Measurements from ENCODE around the gene RAB36. TPM values are rescaled to one million over a fixed set of nuclear protein-coding genes. Genes with fewer than 3 reads are reported as not detected.
A peak's percentile ranks its signal among the peaks of the same experiment; 100 is the strongest.

The RAB36 gene
- total RNA-seq, 3 donors from 2014 or later, result 1.0 to 6.4 (median 1.2) TPM

DNA sequence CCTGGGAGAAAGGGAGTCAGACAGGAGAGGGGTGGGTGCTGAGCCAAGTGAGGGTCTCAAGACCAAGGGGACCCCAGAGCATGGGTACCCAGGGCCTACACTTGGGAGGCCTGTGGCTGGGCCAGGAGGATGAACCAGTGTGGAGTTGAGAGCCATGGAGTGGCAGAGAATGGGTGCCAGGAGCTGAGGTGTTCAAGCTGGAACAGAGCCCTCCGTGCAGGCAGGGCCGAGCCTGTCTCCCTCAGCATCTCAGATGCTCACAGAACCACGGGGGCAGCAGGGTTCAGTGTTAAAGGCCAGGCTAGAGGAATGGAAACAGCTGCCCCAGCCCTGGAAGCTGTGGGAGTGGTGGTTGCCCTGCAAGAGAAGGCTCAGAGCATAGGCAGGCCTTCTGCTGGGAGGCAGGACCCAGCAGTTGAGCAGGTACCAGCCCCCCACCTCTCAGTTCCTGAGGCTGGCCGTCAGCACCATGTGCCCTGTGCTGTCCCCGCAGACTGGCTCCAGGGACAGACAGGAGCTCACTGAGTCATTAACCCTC, 35.8 kb upstream of the RAB36 start:
- Histone ChIP-seq H3K4me3 (no peak overlapping the region), H3K4me1 (ENCODE audit: low read depth) (no peaks in the 10 kb centered on the region), H3K9me3 (no peaks in the 10 kb centered on the region), H3K36me3 (ENCODE audit: low read depth) (no peaks in the 10 kb centered on the region)
- ATAC-seq, result no peak
- TF ChIP-seq, protein P1, sequence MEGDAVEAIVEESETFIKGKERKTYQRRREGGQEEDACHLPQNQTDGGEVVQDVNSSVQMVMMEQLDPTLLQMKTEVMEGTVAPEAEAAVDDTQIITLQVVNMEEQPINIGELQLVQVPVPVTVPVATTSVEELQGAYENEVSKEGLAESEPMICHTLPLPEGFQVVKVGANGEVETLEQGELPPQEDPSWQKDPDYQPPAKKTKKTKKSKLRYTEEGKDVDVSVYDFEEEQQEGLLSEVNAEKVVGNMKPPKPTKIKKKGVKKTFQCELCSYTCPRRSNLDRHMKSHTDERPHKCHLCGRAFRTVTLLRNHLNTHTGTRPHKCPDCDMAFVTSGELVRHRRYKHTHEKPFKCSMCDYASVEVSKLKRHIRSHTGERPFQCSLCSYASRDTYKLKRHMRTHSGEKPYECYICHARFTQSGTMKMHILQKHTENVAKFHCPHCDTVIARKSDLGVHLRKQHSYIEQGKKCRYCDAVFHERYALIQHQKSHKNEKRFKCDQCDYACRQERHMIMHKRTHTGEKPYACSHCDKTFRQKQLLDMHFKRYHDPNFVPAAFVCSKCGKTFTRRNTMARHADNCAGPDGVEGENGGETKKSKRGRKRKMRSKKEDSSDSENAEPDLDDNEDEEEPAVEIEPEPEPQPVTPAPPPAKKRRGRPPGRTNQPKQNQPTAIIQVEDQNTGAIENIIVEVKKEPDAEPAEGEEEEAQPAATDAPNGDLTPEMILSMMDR (IDR thresholded peaks at IDR 0.05), result no peak
- intact Hi-C loops (cut with DNase I, micrococcal nuclease), result no loop called here
- no peak for DNase-seq

DNA sequence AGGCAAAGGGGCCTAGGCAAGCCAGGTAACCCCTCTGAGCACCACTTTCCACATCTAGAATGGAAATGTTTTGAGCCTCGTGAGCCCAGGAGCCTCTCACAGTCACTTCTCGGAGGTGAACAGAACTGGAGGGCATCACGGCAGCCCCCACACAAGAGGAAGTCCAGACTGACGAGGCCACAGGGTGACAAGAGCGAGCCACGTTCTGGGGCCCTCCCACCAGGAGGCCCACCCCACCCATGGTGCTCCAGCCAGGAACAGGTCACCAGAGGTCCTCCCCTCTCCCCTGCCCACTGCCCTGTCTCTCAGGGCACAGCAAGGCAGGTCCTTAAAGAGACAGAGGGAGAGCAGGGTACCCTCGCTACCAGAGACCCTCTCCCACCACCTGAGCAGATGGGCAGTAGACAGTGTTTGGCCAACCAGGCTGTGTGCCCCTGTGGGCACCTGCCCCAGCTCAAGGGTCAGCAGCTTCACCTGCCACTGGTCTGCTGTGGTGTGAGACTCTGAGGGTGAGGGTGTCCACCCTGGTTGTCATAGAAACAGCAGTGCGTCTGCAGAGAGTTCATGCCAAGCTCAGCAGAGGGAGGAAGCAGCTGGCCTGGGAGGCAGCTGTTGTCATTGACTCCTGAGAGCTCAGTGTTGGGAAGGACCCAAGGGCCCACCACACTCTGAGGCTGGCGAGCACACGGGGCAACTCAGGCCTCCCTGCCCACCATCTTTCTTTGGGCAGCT, 34.9 kb upstream of the RAB36 start:
- H3K36me3 ChIP-seq (ENCODE audit: low read depth), result no peaks in the 10 kb centered on the region
- H3K4me1 ChIP-seq (ENCODE audit: low read depth), result no peaks in the 10 kb centered on the region
- H3K9me3 ChIP-seq, result no peaks in the 10 kb centered on the region
- DNase-seq, result no peak
- intact Hi-C loops (cut with DNase I, micrococcal nuclease), result no loop called here
- no peak for ATAC-seq
- TF ChIP-seq, protein P1 (IDR thresholded peaks at IDR 0.05), result no peak
- no peak overlapping the region for H3K4me3 ChIP-seq

DNA sequence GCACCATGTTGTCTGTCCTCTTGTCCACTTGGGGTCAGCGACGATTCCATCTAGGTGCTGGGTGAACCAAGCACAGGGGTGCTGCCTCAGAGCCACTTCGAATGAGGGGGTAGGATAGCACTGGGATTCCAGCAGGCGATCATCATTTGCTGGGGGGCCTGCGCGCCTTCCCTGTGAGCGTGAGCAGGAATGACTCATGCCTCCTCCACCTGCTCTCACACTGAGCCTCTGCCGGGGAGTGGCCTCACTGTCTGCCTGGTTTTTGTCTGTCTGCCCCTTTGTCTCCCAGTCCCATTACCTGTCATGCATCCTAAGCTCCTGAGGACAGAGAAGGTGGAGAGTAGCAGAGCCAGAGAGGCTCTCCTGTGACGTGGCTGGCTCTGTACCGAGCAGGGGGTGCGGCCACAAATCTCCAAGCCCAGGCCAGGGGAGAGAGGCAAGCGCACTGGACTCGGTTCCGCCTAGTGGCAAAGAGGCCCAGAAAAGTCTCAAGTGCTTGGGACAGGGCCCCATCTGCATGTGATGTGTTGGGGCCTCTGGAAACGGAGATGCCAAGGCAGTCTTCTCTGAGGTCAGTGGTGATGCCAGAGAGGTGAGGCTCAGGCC, 34.3 kb upstream of the RAB36 start:
- H3K4me3 ChIP-seq, result no peak overlapping the region
- intact Hi-C loops (cut with DNase I, micrococcal nuclease), result no loop called here
- TF ChIP-seq, protein P1 (IDR thresholded peaks at IDR 0.05), result no peak
- no peaks in the 10 kb centered on the region for H3K4me1 ChIP-seq (ENCODE audit: low read depth)
- DNase-seq, result no peak
- H3K9me3 ChIP-seq, result no peaks in the 10 kb centered on the region
- ATAC-seq, result no peak
- H3K36me3 ChIP-seq (ENCODE audit: low read depth), result no peaks in the 10 kb centered on the region

DNA sequence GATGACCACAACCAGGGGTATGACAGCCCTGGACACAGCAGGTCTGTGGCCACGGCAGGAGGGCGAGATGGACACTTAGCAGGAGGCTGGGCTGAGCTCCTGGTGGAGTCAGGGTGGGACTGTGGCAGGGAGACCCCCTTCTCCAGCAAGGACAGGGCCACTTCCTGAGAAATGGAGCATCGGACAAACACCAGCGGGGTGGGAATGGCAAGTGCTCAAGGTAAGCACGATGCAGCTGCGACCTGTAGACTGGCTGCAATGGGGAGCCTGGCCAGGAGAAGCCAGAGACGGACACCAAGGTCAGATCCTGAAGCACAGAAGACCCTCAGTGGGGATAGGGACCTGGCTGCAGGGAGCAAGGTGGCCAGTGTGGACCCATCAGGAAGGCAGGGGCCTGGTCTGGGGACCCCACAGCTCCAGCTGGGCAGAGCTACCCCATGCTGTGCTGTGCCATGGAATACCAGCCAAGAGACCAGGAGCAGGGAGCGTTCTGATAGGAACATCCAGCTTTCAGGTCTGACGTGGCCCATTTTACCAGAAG, 32.7 kb upstream of the RAB36 start:
- intact Hi-C loops (cut with DNase I, micrococcal nuclease), result no loop called here
- no peaks in the 10 kb centered on the region for H3K9me3 ChIP-seq
- TF ChIP-seq, protein P1 (IDR thresholded peaks at IDR 0.05), result no peak
- H3K4me1 ChIP-seq (ENCODE audit: low read depth), result no peaks in the 10 kb centered on the region
- ATAC-seq (no peak), DNase-seq (no peak)
- H3K4me3 ChIP-seq, result no peak overlapping the region
- H3K36me3 ChIP-seq (ENCODE audit: low read depth), result no peaks in the 10 kb centered on the region

DNA sequence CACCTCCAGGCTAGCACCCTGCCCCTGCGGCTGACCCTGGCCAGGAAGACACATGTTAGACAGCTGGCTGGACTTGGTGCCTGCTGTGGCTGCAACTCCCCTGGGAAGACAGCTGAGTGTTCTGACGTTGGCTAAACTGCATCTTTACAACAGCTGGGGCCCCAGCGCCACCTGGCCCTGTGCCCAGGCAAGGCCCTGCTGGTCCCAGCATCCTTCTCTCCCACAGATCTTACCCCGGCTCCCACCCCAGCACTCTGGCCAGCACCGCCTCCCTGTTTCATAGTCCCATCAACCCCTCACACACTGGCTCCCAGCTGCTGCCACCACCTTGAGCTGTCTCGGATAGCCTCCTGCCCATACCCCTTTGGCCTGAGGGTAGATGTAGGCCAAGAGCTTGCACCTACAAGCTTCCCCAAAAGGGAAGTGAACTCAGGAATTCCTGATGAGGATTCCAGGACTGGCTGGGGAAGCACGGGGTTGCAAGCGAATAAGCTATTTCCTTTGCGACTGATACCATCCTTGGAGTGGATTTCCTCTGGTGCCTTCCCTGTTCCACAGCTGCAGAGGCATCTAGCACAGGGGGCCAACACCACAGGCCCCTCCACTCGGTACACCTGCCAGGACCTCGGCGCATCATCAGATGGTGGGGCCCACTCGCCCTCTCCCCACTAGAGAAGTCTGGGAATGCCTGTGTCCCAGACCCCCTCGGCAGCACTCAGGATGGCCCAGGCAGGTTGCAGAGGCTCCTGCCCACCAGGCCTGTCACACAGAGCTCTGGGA, 32.0 kb upstream of the RAB36 start:
- DNase-seq (no peak), ATAC-seq (peak; percentile 34)
- Histone ChIP-seq H3K4me3 (no peak overlapping the region), H3K4me1 (ENCODE audit: low read depth) (no peaks in the 10 kb centered on the region), H3K9me3 (no peaks in the 10 kb centered on the region), H3K36me3 (ENCODE audit: low read depth) (no peaks in the 10 kb centered on the region)
- intact Hi-C loops (cut with DNase I, micrococcal nuclease), result no loop called here
- TF ChIP-seq, protein P1 (IDR thresholded peaks at IDR 0.05), result no peak
